HG03139 (cell line): Measurements from ENCODE around the gene CD300LD.
"Not testable (repeated sequence)": the region's sequence is repeated elsewhere in the genome, so short reads cannot be mapped to it uniquely, and the experiment has no call there.

Experiments used
- ATAC-seq: cut with Tn5 transposase; IDR thresholded peaks from one replicate; pipeline ENCODE4 v1.9.1; 2021; ENCODE audit not compliant: unreplicated experiment

The CD300LD gene

DNA sequence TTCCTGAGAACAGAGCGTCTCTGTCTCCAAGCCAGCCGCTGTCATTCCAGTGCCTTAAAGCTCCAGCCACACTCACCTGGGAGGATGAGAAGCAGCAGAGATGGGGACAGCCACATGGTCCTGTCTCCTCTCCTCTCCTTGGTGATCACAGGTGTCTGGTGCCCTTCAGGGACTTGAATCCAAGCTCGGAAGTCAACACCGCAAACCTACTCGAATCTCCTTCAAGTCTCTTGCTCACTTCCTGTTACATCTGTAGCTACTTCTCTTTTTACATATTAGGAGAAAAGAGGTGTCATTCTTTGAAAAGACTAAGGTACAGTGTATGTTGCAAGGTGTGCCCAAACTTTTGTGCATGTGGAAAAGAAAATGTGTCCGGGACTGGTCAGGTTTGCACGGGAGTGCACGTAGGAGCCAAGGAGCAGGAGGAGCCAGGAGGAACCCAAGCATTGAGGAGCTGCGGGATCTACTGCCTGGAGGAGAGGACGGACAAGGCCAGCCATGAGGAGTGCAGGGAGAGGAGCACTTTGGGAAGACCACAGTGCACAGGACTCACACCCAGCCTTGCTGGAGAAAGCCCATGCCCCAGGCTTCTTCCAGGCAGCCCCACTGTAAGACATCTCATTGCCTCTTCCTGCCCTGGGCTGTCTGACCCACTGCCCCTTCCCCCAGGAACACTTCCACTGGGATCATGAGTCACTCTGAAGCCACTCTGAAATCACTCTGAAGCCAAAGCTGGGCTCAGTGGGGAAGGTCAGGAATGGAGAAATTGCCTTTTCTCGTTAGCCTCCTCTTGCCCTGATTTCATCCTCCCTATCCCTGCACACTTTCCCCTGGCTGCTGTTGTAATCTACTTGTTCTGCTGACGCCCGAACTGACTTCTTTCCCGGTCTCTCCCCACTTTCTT lies at the start of gene CD300LD:
TSS of gene CD300LD (minus strand) at position 197 of the 904 bp plus-strand sequence. CDS start at position 116, 81 bp downstream.
- no peak for ATAC-seq

DNA sequence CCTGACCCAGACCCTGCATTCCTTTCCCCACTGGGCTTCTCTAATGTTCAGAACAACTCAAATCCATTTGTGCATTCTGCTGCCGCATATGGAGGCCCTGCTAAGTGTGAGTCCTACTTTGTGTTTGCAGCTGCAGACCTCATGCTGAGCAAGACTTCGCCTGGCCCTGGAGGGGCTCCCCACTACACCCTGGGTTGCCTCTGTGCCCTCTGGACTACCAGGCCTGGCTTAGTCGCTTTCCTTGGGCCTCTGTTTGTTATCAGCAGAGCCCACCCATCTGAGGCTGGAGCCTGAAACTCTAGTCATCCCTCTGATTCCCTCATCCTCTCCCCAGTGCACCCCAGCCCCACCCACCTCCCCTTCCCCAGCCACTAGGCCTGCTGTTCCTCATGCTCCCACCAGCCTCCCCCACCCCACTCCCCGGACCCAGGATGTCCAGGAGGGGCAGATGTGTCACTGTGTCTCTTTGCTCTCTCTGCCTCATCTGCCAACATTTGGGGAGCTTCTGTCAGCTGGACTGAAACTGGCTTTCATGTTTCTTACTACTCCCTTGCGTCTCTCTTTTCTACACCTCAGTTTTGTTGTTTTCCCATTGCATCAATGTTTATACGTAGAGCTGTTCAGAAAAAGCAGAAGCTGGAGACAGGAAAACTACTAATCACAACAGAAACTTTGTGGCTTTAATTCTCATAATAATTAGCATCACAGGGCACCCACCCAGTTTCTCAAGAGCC lies 49.3 kb upstream of the CD300LD start:
- ATAC-seq = no peak

DNA sequence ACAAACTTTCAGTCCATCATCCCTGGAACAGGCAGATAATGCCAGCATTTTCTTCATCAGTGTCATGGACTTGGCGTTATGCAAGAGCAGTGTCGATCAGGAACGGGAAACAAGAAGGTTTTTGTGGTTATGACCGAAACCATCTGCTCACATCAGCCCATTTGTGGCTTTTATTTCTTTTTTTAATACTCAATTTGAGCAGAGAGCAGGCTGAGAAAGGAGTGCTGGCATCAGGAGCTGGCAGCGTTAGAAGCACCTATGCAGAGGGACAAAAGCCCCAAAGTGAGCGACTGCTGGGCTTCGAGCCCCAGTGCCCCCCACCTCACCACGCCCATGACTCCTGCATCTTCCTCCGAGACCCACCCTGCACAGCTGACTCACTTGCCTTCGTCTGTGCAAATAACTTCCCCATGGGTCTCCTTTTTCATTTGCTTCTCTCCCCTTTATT lies 47.6 kb upstream of the CD300LD start:
- no peak for ATAC-seq

DNA sequence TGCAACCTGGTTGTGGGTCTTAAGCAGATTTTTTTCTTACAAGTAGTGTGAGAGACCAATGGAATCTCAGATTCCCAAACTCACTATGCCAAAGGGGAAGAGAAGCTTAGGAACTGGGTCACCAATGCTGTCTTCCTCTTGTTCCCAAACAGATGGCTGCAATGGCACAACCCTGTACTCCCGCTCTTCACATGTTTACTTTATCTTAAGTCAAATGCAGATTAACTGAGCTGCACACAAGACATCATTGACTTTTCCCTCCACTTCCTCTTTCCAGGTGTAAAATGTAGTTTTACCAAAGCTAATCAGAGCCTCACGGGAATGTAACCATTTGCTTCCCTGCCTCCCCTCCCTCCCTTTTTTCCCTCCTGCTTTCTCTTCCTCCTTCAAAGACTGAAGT lies 45.8 kb upstream of the CD300LD start:
- no peak for ATAC-seq

DNA sequence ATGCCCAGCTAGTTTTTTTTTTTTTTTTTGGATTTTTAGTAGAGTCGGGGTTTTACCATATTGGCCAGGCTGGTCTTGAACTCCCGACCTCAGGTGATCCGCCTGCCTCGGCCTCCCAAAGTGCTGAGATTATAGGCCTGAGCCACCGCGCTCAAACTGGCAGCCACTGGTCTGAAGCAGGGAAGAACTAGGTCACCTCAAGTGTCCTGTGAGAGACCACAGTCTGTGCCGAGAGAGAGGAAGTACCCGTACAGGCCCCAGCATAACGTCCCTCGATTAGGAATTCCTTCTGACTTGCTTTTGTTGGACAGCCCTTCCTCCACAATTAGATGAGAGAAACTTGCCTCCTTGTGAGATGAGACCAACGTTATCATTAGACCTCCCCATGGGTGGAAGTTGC lies 45.2 kb upstream of the CD300LD start:
- no peak for ATAC-seq

DNA sequence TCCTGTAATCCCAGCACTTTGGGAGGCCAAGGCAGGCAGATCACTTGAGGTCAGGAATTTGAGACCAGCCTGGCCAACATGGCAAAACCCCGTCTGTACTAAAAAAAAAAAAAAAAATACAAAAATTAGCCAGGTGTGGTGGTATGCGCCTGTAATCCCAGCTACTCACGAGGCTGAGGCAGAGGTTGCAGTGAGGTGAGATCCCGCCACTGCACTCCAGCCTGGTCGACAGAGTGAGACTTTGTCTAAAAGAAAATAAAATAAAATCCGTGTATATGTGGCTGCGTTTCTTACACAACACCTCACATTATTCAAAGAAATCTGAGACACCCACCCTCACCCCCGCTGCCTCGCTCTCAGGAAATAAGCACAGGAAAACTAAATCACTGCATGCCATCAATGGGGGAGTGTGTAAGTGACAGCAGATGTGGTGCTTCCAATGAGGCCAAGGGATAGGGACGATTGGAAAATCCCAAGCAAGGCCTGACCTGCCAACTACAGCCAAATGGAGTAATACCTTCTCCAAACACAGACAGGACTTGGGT lies 44.5 kb upstream of the CD300LD start:
- not testable (repeated sequence) for ATAC-seq

DNA sequence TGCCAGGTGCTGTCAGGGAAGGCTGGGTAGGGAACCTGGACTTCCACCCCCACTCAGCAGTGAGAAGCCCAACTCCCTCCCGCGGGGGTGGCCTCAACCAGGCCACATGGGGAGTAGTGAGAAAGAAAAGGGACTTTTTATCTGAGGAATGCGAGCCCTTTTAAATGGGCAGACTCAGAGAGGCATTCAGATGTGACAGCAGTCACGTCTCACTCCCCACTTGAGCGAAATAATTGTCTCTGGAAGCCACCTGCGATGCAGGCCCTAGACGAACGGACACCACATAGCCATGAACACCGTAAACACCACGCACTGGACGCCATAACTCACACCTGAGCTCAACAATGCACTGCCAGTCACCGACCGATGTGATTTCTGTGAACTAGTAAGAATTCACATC lies 43.3 kb upstream of the CD300LD start:
- ATAC-seq = no peak

DNA sequence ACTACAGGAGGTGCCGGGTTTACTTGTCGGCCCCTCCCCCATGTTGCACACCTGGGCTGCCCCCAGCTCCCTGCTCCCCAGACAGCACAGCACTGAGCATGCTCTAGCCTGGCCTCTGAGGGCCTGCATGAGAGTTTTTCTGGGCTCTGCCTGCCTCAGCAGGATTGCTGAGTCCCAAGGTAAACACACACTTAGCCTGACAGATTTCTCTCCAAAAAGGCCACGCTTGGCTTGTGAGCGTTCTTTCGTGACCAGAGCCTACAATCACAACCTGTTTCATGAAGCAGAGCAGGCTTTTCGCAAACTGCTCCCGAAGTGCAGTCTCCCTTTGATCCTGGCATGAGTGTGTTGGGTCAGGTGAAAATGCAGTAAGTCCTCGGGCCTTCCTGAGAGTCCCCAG lies 41.2 kb upstream of the CD300LD start:
- no peak for ATAC-seq

DNA sequence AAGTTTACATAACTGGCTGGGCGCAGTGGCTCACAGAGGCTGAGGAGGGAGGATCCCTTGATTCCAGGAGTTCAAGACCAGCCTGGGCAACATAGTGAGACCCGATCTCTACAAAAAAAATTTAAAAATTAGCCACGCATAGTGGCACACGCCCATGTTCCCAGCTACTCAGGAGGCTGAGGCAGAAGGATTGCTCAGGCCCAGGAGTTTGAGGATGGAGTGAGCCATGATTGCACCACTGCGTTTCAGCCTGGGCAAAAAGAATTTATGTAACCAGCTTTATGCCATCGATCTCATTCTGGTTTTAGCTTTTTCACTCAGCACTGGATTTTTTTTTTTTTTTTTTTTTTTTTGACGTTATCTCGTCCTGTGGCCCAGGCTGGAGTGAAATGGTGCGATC lies 40.5 kb upstream of the CD300LD start:
- no peak for ATAC-seq

DNA sequence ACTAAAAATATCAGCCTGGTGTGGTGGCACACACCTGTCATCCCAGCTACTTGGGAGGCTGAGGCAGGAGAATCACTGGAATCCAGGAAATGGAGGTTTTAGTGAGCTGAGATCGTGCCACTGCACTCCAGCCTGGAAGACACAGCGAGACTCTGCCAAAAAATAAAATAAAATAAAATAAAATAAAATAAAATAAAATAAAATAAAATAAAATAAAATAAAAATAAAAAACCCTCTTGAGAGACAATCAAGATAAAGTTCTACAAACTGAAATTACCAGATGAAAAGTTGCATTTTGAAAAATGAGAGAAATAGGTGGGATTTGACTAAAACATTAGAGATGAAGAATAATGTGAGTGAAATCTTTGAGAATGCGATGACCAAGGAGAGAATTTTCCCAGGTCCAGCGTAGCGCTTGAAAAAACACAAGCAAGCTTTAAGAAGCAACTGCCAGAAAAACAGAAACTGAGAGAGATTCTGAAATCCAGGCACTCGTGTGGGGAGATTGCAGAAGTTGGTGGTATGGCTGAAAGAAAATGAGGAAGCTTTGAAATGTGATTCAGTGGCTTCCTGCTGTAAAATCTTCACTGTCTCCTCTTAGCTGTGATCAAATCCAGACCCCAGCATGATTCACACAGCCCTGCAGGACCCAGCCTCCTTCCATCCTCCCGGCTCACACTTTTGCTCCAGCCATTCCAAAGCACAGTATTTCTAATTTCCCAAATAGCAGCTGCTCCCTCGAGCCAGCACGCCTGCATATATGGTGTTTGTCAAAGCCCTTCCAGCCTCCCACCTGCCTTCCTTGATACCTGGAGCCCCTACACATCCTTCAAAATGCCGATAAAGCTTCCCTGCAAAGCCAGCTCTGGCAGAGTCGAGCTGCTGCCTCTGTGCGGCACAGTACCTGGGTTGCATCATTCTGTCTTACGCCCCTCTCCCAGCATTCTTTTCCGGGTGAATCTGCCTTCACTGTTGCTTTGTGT lies 39.7 kb upstream of the CD300LD start:
- no peak for ATAC-seq

DNA sequence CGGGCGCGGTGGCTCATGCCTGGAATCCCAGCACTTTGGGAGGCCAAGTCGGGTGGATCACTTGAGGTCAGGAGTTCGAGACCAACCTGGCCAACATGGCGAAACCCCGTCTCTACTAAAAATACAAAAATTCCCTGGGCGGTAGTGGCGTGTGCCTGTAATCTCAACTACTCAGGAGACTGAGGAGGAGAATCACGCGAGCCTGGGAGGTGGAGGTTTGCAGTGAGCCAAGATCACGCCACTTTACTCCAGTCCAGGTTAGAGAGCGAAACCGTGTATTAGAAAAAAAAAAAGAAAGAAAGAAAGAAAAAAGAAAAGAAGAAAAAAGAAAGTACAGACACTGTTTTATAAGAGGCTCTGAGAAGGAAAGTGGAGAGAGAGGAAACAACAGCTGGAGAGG lies 38.2 kb upstream of the CD300LD start:
- not testable (repeated sequence) for ATAC-seq

DNA sequence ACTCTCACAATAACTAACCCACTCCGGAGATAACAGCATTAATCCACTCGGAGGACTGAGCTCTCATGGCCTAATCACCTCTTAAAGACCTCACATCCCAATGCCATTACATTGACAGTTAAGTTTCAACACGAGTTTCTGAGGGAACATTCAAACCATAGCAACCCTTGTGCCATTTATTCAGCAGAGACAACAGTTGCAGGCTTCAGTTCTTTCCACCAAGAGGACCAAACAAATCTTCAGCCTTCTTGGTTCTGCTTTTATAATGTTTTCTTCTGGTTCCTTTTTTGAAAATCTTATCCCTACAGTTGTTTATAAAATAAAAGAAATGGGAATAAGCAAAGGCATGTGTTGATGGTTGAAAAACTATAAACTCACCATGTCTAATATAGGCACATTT lies 33.6 kb upstream of the CD300LD start:
- no peak for ATAC-seq

DNA sequence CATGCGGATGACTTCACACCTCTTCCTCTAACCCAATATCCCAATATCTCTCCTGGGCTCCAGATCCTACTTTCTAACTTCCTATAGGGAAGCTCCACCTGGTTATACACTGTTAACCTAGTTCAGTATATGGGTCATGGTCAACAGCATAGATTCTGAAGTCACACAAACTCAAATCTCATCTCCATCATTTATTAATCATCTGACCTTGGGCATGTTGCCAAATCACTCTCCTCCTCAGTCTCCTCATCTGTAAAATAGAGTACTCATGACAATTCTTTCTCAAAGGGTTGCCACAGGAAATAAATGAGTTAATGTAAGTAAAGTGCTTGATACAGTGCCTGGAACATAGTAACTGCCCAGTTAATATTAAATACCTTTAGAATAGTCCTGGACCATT lies 32.0 kb upstream of the CD300LD start:
- no peak for ATAC-seq

DNA sequence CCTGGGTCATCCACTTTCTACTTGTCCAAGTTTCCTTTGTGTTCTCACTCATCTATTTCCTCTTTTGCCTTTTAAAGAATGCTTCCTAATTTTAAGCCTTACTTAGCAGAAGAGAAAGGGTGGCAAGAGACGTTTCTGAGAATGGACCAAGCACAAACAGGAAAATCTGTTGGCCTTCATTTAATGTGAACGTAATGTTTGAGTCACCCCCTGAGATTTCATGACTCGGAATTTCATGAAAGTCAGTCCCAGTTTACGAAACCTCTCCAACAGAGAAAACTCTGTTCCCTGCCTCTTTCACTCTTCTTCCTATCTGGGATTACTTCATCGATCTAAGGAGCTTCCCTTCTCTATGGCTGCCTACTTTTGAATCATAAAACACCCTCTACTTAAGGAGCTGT lies 31.6 kb upstream of the CD300LD start, which contains the start of gene CD300E:
TSS of gene CD300E (minus strand) at position 46 of the 401 bp plus-strand sequence. CDS start 117 bp downstream, outside the sequence.
- no peak for ATAC-seq

DNA sequence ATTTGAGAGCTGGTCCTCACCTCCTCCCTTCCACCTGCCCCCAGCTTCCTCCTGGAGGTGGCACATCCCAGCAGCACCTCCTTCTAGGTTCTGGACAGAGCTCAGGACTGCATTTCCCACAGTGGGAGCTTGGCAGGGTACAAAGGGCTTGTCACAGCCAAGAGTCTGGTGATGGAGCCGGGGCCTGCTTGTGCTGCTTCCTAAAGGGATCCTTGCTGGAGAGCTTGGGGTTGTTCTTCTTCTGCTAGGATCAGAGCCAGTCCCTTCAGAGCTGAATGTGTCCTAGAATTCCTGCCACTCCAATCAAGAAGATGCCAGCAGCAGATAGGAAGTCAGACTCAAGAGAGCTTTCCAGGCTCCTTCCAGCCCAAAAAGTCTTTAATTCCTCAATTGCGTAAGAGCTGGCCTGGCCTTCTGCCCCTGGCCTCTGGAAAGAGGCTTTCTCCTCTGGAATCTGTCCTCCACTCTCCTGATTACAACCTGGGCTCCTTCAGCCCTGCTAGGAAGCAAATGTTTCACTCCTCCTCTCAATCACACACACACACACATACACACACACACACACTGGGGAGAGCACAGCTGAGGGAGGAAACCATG lies 27.1 kb upstream of the CD300LD start:
- ATAC-seq = no peak

DNA sequence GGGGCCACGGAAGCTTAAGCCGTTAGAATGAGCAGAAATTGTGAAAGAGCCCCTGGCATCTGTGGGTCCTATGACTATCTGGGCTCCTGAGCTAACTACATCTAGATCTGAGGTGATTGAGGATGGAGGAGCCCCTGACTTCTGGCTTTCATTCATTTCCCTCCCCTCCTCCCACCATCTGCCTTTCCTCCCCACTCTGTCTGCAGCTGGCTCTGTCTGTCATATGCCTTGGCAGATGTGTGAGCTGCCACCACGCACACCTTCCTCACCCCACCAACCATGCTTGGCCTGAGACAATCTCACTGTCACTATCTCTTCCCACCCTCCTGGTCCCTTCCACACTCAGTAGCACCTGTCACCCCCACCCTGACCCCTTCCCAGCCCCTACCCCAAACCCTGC lies 26.4 kb upstream of the CD300LD start:
- no peak for ATAC-seq

DNA sequence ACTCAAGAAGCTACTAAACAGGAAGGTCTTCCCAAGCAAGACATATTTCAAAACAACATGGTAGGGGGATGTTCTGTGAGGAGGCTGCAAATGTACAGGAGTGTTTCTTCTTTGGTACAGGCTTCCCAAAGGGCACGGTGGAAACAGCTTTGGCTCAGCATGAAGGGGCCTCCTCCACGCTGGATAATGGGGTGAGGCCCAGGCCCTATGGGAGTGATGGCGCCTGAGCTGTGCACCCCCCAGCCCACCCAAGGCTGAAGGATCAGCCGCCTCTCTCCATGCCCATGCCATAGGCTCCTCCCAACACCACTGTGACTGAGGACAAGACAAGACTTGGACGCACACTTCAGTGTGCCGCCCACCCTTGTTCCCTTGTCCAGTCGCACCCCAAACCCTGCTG lies 24.6 kb upstream of the CD300LD start:
- ATAC-seq = no peak

DNA sequence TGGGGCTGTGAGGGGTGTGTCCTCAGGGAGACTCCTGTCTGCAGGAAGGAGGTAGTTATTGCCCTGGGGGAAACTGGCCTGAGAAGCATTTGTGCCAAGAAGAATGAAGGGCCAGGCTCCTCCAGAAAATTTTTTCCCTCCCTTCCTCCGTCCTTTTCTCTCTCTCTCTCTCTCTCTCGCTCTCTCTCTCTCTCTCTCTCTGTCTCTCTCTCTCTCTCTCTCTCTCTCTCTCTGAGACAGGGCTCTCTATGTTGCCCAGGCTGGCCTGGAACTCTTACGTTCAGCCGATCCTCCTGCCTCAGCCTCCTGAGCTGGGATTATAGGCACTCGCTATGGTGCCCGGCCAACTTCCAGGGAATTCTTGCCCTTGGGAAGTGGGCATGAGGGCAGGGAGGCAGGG lies 20.0 kb upstream of the CD300LD start:
- no peak for ATAC-seq

DNA sequence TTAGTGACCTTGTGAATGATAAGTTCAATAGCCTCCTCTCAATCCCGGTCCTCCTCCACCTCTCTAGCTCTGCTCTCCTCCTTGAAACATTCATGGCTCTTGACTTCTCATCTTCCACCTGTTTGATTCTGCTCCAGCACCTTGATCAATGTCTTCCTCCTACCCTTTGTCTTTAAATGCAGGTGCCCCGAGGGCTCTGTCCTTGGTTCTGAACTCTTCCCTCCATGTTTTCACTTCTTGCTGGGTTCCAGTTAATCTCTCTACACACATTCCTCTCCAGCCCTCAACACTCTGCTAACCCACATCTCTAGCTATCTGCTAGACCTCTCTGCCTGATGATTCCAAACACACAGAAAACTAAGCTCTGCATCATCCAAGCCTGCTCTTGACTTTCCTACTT lies 18.0 kb upstream of the CD300LD start:
- ATAC-seq = no peak

DNA sequence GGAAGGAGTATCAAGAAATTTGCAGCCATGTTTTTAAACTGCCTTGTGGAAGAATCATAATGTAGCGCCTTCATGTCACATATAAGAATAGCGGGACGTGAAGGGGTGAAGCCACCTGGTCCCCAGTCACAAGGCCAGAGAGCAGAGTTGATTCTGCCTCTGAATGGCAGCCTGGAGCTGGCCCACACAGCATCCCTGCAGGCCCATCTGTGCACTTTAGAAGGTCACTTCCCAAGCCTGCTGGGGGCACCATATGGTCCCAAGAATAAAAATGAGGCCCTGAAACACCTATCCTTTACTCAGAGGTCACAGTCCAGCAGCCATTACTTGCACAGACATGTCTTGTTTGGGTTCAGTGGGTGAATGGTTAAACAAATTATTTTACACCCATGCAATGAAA lies 16.4 kb upstream of the CD300LD start:
- ATAC-seq = no peak
